ENCODE measurements around the gene ASTE1.

DNA sequence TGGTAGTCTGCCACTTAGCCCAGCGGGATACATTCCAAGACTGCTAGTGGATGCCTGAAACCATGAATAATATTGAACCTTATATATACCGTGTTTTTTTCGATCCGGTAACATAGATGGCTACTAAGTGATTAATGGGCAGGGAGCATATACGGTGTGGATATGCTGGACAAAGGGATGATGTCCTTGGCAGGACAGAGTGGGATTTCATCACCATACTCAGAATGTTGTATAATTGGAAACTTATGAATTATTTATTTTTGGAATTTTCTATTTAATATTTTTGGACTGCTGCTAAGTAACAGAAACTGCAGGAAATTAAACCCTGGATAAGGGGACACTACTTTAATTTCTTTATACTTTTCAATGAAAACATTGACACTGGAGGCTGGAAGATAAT lies 53.2 kb downstream of the ASTE1 start:
- TF ChIP-seq, protein P1, sequence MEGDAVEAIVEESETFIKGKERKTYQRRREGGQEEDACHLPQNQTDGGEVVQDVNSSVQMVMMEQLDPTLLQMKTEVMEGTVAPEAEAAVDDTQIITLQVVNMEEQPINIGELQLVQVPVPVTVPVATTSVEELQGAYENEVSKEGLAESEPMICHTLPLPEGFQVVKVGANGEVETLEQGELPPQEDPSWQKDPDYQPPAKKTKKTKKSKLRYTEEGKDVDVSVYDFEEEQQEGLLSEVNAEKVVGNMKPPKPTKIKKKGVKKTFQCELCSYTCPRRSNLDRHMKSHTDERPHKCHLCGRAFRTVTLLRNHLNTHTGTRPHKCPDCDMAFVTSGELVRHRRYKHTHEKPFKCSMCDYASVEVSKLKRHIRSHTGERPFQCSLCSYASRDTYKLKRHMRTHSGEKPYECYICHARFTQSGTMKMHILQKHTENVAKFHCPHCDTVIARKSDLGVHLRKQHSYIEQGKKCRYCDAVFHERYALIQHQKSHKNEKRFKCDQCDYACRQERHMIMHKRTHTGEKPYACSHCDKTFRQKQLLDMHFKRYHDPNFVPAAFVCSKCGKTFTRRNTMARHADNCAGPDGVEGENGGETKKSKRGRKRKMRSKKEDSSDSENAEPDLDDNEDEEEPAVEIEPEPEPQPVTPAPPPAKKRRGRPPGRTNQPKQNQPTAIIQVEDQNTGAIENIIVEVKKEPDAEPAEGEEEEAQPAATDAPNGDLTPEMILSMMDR (IDR thresholded peaks at IDR 0.05) = no peak
- no peak for TF ChIP-seq ZFX (IDR thresholded peaks at IDR 0.05; ENCODE audit: borderline replicate concordance)
